ENCODE data around the gene CYP46A1. TPM values are rescaled to one million over a fixed set of nuclear protein-coding genes. Genes with fewer than 3 reads are reported as not detected.

The CYP46A1 gene
- total RNA-seq, 1 experiment from 2014 or later = 0.59 TPM

DNA sequence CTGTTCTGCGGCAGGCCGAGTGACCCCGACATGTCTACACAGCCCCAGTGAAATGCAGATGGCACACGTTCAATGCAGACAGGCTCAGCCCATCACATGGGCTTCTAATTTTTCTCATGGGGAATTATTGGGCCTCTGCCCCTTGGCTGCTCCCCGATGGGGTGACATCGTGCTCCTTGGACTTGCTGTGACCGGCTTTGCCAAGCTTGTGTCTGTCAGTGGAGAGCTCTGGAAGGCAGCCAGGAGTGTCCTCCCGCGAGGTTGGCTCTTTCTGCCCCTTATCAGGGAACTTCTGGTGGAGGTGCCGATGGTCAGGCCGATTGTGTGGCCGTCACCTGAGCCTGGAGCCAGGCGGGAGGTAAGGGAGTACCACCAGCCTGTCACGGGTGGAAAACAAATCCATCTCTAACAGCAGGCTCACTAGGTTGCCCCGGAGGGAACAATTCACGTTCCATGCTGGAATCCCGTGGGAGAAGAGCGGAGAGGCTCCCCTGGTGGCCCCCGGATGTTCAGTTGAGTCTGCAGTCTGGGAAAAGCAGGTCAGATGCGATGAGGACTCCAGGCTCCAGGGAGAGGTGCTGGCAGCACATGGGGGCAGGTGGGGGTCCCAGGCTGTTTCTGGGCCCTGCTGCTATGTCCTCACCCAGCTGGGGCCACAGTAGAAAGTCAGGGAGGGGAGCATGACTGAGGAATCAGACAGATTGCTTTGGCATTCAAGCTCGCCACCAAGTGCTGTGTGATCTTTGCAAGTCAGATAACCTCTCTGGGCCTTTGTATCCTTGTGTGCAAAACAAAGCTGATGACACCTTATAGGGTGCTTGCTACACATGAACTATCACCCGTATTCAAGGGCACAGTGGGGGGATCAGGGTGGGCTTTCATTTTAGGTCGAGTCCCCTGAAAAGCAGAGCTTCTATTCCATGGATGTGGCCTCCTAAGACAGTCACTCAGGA, 65.9 kb downstream of the CYP46A1 start:
- Mint-ChIP-seq H3K4me3 (no peak overlapping the region; a peak in 1 of 5 replicates), H3K9me3 (no peaks in the 10 kb centered on the region), H3K4me1 (peaks cover 17 to 25% of the 10 kb centered on the region in 2 experiments), H3K36me3 (ENCODE audit: insufficient read depth in 1 of 3, low read depth in 3 of 3) (no peaks in the 10 kb centered on the region), H3K27ac (no peak overlapping the region; a peak in 1 of 7 replicates), H3K27me3 (ENCODE audit: low read depth) (peaks cover 20% of the 10 kb centered on the region)
- Histone ChIP-seq H3K4me1 (ENCODE audit: insufficient read depth, low read length) (peaks cover 6% of the 10 kb centered on the region; the same call in 1 of the 2 replicates), H2BK120ac (ENCODE audit: low read depth, low read length, poor library complexity, severe bottlenecking) (no peak overlapping the region), H3K18ac (ENCODE audit: insufficient read length, low read depth, low read length) (no peak overlapping the region), H3K23me2 (ENCODE audit: insufficient read length, low read depth, low read length, poor library complexity, severe bottlenecking) (no peaks in the 10 kb centered on the region), H3K9me3 (ENCODE audit: control insufficient read depth, low read depth, low read length) (no peaks in the 10 kb centered on the region), H3K14ac (ENCODE audit: insufficient read depth, low read length) (no peak overlapping the region; the same call in 1 of the 2 replicates), H3K9ac (ENCODE audit: extremely low read depth, insufficient read length, low read length) (no peak overlapping the region), H3K27me3 (ENCODE audit: insufficient read depth, low read length) (no peaks in the 10 kb centered on the region), H2BK12ac (ENCODE audit: insufficient read length, low read depth, low read length) (no peak overlapping the region), H3K56ac (ENCODE audit: insufficient read length, low read depth, low read length) (no peak overlapping the region), H3K4me2 (ENCODE audit: insufficient read depth, insufficient read length, low read length) (no peak overlapping the region), H3K27ac (ENCODE audit: insufficient read length, low read depth, low read length) (no peak overlapping the region), H2BK20ac (ENCODE audit: low read depth, low read length, poor library complexity, severe bottlenecking) (no peak overlapping the region), H2AFZ (ENCODE audit: low read length) (no peak overlapping the region), H3K79me2 (ENCODE audit: insufficient read depth, low read length) (no peaks in the 10 kb centered on the region), H3T11ph (ENCODE audit: low read length) (no peak overlapping the region), H4K5ac (ENCODE audit: insufficient read length, low read depth, low read length) (no peak overlapping the region), H3K79me1 (ENCODE audit: insufficient read depth, low read depth, low read length, poor library complexity, severe bottlenecking) (no peaks in the 10 kb centered on the region), H2BK15ac (ENCODE audit: low read depth, low read length) (no peak overlapping the region), H4K8ac (replicated peaks; ENCODE audit: insufficient read length, low read depth, low read length) (no peak overlapping the region), H2AK5ac (ENCODE audit: insufficient read length, low read length) (no peak overlapping the region), H4K20me1 (ENCODE audit: control insufficient read depth, insufficient read depth, insufficient read length) (no peaks in the 10 kb centered on the region), H3K4ac (ENCODE audit: low read depth, low read length) (no peak overlapping the region), H4K91ac (ENCODE audit: insufficient read length, low read depth, low read length) (no peak overlapping the region), H3K23ac (ENCODE audit: insufficient read length, low read depth, low read length) (no peak overlapping the region), H2BK5ac (ENCODE audit: insufficient read length, low read length) (no peak overlapping the region)
- WGBS (ENCODE audit: extremely low coverage, insufficient read length, low lambda C conversion rate) = no CpG with 5 or more reads among the region's 23 CpGs
- TF ChIP-seq, protein P1, sequence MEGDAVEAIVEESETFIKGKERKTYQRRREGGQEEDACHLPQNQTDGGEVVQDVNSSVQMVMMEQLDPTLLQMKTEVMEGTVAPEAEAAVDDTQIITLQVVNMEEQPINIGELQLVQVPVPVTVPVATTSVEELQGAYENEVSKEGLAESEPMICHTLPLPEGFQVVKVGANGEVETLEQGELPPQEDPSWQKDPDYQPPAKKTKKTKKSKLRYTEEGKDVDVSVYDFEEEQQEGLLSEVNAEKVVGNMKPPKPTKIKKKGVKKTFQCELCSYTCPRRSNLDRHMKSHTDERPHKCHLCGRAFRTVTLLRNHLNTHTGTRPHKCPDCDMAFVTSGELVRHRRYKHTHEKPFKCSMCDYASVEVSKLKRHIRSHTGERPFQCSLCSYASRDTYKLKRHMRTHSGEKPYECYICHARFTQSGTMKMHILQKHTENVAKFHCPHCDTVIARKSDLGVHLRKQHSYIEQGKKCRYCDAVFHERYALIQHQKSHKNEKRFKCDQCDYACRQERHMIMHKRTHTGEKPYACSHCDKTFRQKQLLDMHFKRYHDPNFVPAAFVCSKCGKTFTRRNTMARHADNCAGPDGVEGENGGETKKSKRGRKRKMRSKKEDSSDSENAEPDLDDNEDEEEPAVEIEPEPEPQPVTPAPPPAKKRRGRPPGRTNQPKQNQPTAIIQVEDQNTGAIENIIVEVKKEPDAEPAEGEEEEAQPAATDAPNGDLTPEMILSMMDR (conservative IDR thresholded peaks at IDR 0.05) = no peak
- DNase-seq = no peak

All from H9 (cell line).